ENCODE measurements around the gene CBX8.

Gene CBX8

GRCh38 chr17:79791735-79792161 lies 5.1 kb downstream of the CBX8 start:
- DNase-seq = no peak

- no peak for DNase-seq
Measured at GRCh38 chr17:79790805-79791734, 5.8 kb downstream of the CBX8 start.

- no peak for DNase-seq
Measured at GRCh38 chr17:79789943-79790804, 6.7 kb downstream of the CBX8 start.

GRCh38 chr17:79788989-79789942 lies 7.6 kb downstream of the CBX8 start:
- no peak for DNase-seq

GRCh38 chr17:79788455-79788854 lies 8.4 kb downstream of the CBX8 start:
- DNase-seq = no peak

GRCh38 chr17:79786930-79787643 lies 9.8 kb downstream of the CBX8 start:
- DNase-seq = no peak

GRCh38 chr17:79785900-79786810 lies 10.7 kb downstream of the CBX8 start:
- no peak for DNase-seq

- DNase-seq = no peak
Measured at GRCh38 chr17:79785017-79785899, 11.6 kb downstream of the CBX8 start.

GRCh38 chr17:79784353-79785016 lies 12.4 kb downstream of the CBX8 start:
- no peak for DNase-seq

- DNase-seq = no peak
Measured at GRCh38 chr17:79783891-79784290, 13.0 kb downstream of the CBX8 start.

- peak; percentile 71 for DNase-seq
Measured at GRCh38 chr17:79781736-79782575, 14.9 kb downstream of the CBX8 start.

GRCh38 chr17:79781012-79781650 lies 15.7 kb downstream of the CBX8 start:
- no peak for DNase-seq

- no peak for DNase-seq
Measured at GRCh38 chr17:79779661-79780365, 17.1 kb downstream of the CBX8 start.

GRCh38 chr17:79779084-79779529 lies 17.8 kb downstream of the CBX8 start:
- DNase-seq = no peak

- DNase-seq = no peak
Measured at GRCh38 chr17:79778504-79779083, 18.3 kb downstream of the CBX8 start.

- DNase-seq = peak; percentile 58
Measured at GRCh38 chr17:79777894-79778503, 18.9 kb downstream of the CBX8 start, which contains the start of gene CBX2. Gene CBX2 (plus strand): TSS chr17:79778148. CDS start chr17:79778236, 88 bp downstream.
